Endothelial cell of umbilical vein (primary cell): Measurements from ENCODE around the gene MYO16. TPM values are rescaled to one million over a fixed set of nuclear protein-coding genes. Genes with fewer than 3 reads are reported as not detected.

Experiments used
- BruUV-seq: library from RNA; stranded (reverse); fragments of 400-500 nt; replicated peaks from 2 replicates; lab custom pipeline; 2021; lab: Mats Ljungman, UMichigan
- CTCF ChIA-PET: fragments of 300-600, 350-600 bp; sonication (Branson Sonifier 250); formaldehyde crosslinking; loops from one replicate; lab custom pipeline; 2021; ENCODE audit warnings: antibody characterized with exemption, inconsistent platforms; lab: Charles Lee
- POLR2A ChIA-PET: fragments of 300-600, 350-600 bp; sonication (Branson Sonifier 250); formaldehyde crosslinking; loops from one replicate; lab custom pipeline; 2021; ENCODE audit warnings: antibody characterized with exemption, inconsistent platforms; lab: Charles Lee
- DNase-seq: peaks from one replicate; pipeline ENCODE4 v3.0.0-alpha.2; 2011; ENCODE audit warnings: low read depth, low spot score
- FAIRE-seq: peaks from 2 replicates; lab custom pipeline; 2011; peaks lifted over from hg19 to GRCh38; lab: Jason Lieb, UNC
- H2AFZ ChIP-seq: 2 replicates; pipeline ENCODE4 v1.6.0; 2012; ENCODE audit warnings: low read depth, low read length, control low read depth, inconsistent platforms
- H3K27ac ChIP-seq: 2 replicates; pipeline ENCODE4 v1.5.1; 2011; ENCODE audit warnings: low read depth, mild to moderate bottlenecking, control low read depth, low read length, moderate library complexity; ENCODE audit not compliant: insufficient read depth
- H3K27me3 ChIP-seq, 2 experiments: 2 replicates each; pipeline versions ENCODE4 v1.6.0 to v1.6.1; 2011; ENCODE audit warnings: low read length in 2 of 2, mixed read lengths in 1 of 2; ENCODE audit not compliant: control insufficient read depth in 2 of 2, insufficient read depth in 2 of 2
- H3K36me3 ChIP-seq, 2 experiments: 2 replicates in 1 of 2; 3 replicates in 1 of 2; pipeline ENCODE4 v1.5.1; 2011; ENCODE audit warnings: low read length in 2 of 2, mild to moderate bottlenecking in 1 of 2, moderate library complexity in 1 of 2; ENCODE audit not compliant: control insufficient read depth in 2 of 2, insufficient read depth in 2 of 2; ENCODE audit errors: extremely low read depth in 1 of 2
- H3K4me1 ChIP-seq: 3 replicates; pipeline ENCODE4 v1.5.1; 2011; ENCODE audit warnings: mild to moderate bottlenecking, low read length; ENCODE audit not compliant: control insufficient read depth, insufficient read depth; ENCODE audit errors: extremely low read depth
- H3K4me2 ChIP-seq: 2 replicates; pipeline ENCODE4 v1.6.1; 2011; ENCODE audit warnings: low read length, control low read depth, mixed read lengths; ENCODE audit not compliant: insufficient read depth
- H3K4me3 ChIP-seq, 3 experiments: fragments of 200-600 bp in 1 of 3; sonication (generic), shearing (Covaris generic) in 1 of 3; replicated peaks in 1 of 3; 2 replicates each; pipeline ENCODE4 v1.5.1; 2011 to 2016; ENCODE audit warnings: control low read depth in 3 of 3, low read length in 3 of 3, mild to moderate bottlenecking in 2 of 3, inconsistent platforms in 1 of 3, low read depth in 1 of 3, moderate library complexity in 1 of 3; ENCODE audit not compliant: insufficient read depth in 1 of 3
- H3K79me2 ChIP-seq: 2 replicates; pipeline ENCODE4 v1.6.0; 2012; ENCODE audit warnings: low read length, inconsistent platforms; ENCODE audit not compliant: control insufficient read depth, insufficient read depth
- H3K9ac ChIP-seq: replicated peaks from 2 replicates; pipeline ENCODE3; 2011; ENCODE audit warnings: low read length, control low read depth; ENCODE audit not compliant: insufficient read depth; ENCODE audit errors: extremely low read depth
- H3K9me1 ChIP-seq: replicated peaks from 3 replicates; pipeline ENCODE4 v1.6.0; 2011; ENCODE audit warnings: mild to moderate bottlenecking, low read length; ENCODE audit not compliant: control insufficient read depth, insufficient read depth; ENCODE audit errors: extremely low read depth
- H3K9me3 ChIP-seq: replicated peaks from 2 replicates; pipeline ENCODE4 v1.5.1; 2012; ENCODE audit warnings: low read length, inconsistent platforms; ENCODE audit not compliant: control insufficient read depth, insufficient read depth
- H4K20me1 ChIP-seq: replicated peaks from 2 replicates; pipeline ENCODE3; 2011; ENCODE audit warnings: mild to moderate bottlenecking, low read length; ENCODE audit not compliant: control insufficient read depth, insufficient read depth; ENCODE audit errors: extremely low read depth
- EZH2 ChIP-seq: IDR thresholded peaks from 2 replicates; pipeline ENCODE4 v1.6.1; 2012; ENCODE audit warnings: borderline replicate concordance, low read depth, mild to moderate bottlenecking, moderate library complexity, low read length, inconsistent platforms; ENCODE audit not compliant: severe bottlenecking
- FOS ChIP-seq: IDR thresholded peaks from 2 replicates; pipeline ENCODE4 v1.6.1; 2011; ENCODE audit warnings: mild to moderate bottlenecking, low read length, moderate library complexity, borderline replicate concordance; ENCODE audit not compliant: insufficient read depth
- GATA2 ChIP-seq: IDR thresholded peaks from 2 replicates; pipeline ENCODE4 v1.7.0; 2011; ENCODE audit warnings: low read depth, mild to moderate bottlenecking, moderate library complexity, mixed read lengths, low read length; ENCODE audit not compliant: insufficient read length, insufficient read depth
- JUN ChIP-seq: IDR thresholded peaks from 2 replicates; pipeline ENCODE4 v1.6.1; 2011; ENCODE audit warnings: borderline replicate concordance, low read depth; ENCODE audit not compliant: insufficient read length, insufficient read depth
- MAX ChIP-seq: IDR thresholded peaks from 2 replicates; pipeline ENCODE4 v1.6.1; 2011; ENCODE audit not compliant: insufficient read depth, insufficient read length
- MYC ChIP-seq: IDR thresholded peaks from one replicate; pipeline ENCODE4 v1.6.1; 2011; ENCODE audit warnings: mild to moderate bottlenecking, low read depth, low read length
- POLR2A ChIP-seq: IDR thresholded peaks from 2 replicates; pipeline ENCODE4 v1.6.1; 2012; ENCODE audit warnings: low read depth, mild to moderate bottlenecking, control low read depth, low read length
- POLR2AphosphoS5 ChIP-seq: IDR thresholded peaks from 2 replicates; pipeline ENCODE4 v1.6.1; 2012; ENCODE audit warnings: low read depth, mild to moderate bottlenecking, control low read depth, low read length, moderate library complexity; ENCODE audit not compliant: insufficient read depth
- dilution Hi-C: fragments of 300-500 bp; cut with MboI; formaldehyde crosslinking; loops from one replicate; pipeline ENCODE4 v1.15.0; 2019; ENCODE audit warnings: low sequenced_read_pairs; ENCODE audit not compliant: extremely low pct_ligation_motif_present
- intact Hi-C: fragments of 100-400 bp; cut with micrococcal nuclease; formaldehyde crosslinking; loops from one replicate; pipeline ENCODE4 v1.10.0; 2022
- polyA plus RNA-seq, 4 experiments: library from polyadenylated mRNA; depleted of rRNA in 3 of 4; stranded (reverse) in 3 of 4; unstranded in 1 of 4; fragments of >200 nt; gene quantifications; 2 replicates each; pipeline versions ENCODE4 v1.2.1 to v1.2.3, GENCODE V29; 2011 to 2012; ENCODE audit warnings: missing spikeins in 1 of 4
- total RNA-seq: library from RNA; stranded (reverse); gene quantifications from 2 replicates; pipeline ENCODE4 v1.2.3, GENCODE V29; 2021
- TF ChIP-seq, protein P1 (sequence below), 2 donors: IDR thresholded peaks; 1 replicate in 1 of 2; 2 replicates in 1 of 2; pipeline ENCODE4 v1.5.1; 2011; ENCODE audit warnings: low read length in 2 of 2, mild to moderate bottlenecking in 2 of 2, moderate library complexity in 2 of 2, control low read depth in 1 of 2, inconsistent platforms in 1 of 2, low read depth in 1 of 2; ENCODE audit not compliant: insufficient read depth in 1 of 2; ENCODE audit errors: extremely low read depth in 1 of 2

MYO16 gene
- total and polyA plus RNA-seq, 2 donors (not counting 3 experiments of a cell fraction or from before 2014, with no cell fraction given) = 0.03 to 0.04 TPM

DNA sequence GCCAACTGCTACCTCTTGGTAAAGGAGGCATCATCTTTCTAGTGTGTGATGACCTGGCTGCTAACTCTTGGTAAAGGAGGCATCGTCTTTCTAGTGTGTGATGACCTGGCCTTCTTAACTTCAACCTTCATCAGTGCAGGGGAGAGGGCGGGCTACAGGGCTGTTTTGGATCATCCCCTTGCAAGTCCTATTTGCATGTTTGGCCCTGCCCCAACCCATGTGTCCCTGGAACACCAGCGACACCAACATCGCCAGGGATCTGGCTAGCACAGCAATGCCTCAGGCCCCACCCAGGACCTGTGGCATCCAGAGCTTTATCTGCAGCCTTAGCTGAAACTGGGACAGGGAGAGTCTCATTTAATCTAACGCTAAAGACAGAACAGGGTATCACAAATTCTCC lies 492.4 kb downstream of the MYO16 start:
- H3K79me2 ChIP-seq = no peaks in the 10 kb centered on the region
- DNase-seq = no peak
- POLR2A ChIA-PET = no interaction called here
- FAIRE-seq = no peak
- no peaks in the 10 kb centered on the region for H3K27me3 ChIP-seq
- dilution Hi-C loops = no loop called here
- intact Hi-C loops = no loop called here
- BruUV-seq = no TSS peak
- no peak overlapping the region for H3K9ac ChIP-seq
- no peak overlapping the region for H3K4me2 ChIP-seq
- H3K36me3 ChIP-seq = no peaks in the 10 kb centered on the region
- H3K4me3 ChIP-seq = no peak overlapping the region
- no peaks in the 10 kb centered on the region for H3K9me3 ChIP-seq
- no peaks in the 10 kb centered on the region for H4K20me1 ChIP-seq
- CTCF ChIA-PET = no interaction called here
- TF ChIP-seq MYC (no peak), FOS (no peak), MAX (no peak), GATA2 (no peak), JUN (no peak)
- TF ChIP-seq, protein P1, sequence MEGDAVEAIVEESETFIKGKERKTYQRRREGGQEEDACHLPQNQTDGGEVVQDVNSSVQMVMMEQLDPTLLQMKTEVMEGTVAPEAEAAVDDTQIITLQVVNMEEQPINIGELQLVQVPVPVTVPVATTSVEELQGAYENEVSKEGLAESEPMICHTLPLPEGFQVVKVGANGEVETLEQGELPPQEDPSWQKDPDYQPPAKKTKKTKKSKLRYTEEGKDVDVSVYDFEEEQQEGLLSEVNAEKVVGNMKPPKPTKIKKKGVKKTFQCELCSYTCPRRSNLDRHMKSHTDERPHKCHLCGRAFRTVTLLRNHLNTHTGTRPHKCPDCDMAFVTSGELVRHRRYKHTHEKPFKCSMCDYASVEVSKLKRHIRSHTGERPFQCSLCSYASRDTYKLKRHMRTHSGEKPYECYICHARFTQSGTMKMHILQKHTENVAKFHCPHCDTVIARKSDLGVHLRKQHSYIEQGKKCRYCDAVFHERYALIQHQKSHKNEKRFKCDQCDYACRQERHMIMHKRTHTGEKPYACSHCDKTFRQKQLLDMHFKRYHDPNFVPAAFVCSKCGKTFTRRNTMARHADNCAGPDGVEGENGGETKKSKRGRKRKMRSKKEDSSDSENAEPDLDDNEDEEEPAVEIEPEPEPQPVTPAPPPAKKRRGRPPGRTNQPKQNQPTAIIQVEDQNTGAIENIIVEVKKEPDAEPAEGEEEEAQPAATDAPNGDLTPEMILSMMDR (IDR thresholded peaks at IDR 0.05; ENCODE audit: extremely low read depth in 1 of 2, insufficient read depth in 1 of 2, low read depth in 1 of 2, low read length in 2 of 2) = no peak
- H3K4me1 ChIP-seq = no peaks in the 10 kb centered on the region
- no peak overlapping the region for H2AFZ ChIP-seq
- no peak overlapping the region for H3K27ac ChIP-seq
- no peaks in the 10 kb centered on the region for H3K9me1 ChIP-seq

DNA sequence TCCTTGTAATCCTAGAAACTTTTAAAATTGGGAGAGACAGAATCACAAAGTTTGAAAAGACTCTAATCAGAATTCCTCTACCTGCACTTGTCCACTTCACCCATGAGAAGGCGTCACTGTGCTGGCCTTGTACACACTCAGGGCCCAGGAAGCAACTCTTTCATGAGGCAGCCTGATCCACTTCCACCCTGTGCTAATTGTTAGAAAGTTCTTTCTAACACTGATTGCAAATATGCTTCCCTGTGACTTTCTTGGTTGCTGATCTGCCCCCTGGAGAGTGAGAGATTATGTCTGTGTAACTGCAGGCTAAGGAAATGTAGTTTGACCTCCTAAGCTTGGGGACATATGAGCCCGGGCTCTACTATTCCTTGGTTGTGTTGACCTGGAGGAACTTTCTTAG lies 494.6 kb downstream of the MYO16 start:
- Histone ChIP-seq H3K9ac (no peak overlapping the region), H3K4me1 (no peaks in the 10 kb centered on the region), H3K79me2 (no peaks in the 10 kb centered on the region), H4K20me1 (no peaks in the 10 kb centered on the region), H3K9me3 (no peaks in the 10 kb centered on the region), H3K9me1 (no peaks in the 10 kb centered on the region), H3K27ac (no peak overlapping the region), H3K36me3 (no peaks in the 10 kb centered on the region), H3K4me2 (no peak overlapping the region), H2AFZ (no peak overlapping the region), H3K27me3 (no peaks in the 10 kb centered on the region), H3K4me3 (no peak overlapping the region)
- POLR2A ChIA-PET = no interaction called here
- BruUV-seq = no TSS peak
- intact Hi-C loops (no loop called here), dilution Hi-C loops (no loop called here)
- FAIRE-seq (no peak), DNase-seq (no peak)
- CTCF ChIA-PET = no interaction called here
- TF ChIP-seq EZH2 (no peak), MAX (no peak), FOS (no peak), POLR2A (no peak), POLR2AphosphoS5 (no peak), JUN (no peak), MYC (no peak), GATA2 (no peak)
- TF ChIP-seq, protein P1 (IDR thresholded peaks at IDR 0.05; ENCODE audit: extremely low read depth in 1 of 2, insufficient read depth in 1 of 2, low read depth in 1 of 2, low read length in 2 of 2) = no peak
